Measurements from ENCODE around the gene PLAGL2.

DNA sequence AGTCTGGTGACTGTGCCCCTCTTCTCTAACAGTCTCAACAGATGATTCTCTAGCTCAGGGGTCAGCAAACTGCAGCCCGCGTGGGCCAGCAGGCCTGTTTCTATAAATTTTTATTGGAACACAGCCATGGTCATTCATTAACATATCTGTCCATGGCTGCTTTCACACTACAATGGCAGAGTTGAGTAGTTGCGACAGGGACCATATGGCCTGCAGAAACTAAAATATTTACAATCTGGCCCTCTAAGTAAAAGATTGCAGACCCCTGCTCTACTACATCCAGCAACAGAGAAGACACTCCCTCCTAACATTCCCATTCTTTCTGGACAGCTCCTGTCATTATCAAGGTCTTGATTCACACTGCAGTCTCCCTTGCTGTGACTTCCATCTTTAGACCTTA, 45.2 kb downstream of the PLAGL2 start:
- TF ChIP-seq, protein P1, sequence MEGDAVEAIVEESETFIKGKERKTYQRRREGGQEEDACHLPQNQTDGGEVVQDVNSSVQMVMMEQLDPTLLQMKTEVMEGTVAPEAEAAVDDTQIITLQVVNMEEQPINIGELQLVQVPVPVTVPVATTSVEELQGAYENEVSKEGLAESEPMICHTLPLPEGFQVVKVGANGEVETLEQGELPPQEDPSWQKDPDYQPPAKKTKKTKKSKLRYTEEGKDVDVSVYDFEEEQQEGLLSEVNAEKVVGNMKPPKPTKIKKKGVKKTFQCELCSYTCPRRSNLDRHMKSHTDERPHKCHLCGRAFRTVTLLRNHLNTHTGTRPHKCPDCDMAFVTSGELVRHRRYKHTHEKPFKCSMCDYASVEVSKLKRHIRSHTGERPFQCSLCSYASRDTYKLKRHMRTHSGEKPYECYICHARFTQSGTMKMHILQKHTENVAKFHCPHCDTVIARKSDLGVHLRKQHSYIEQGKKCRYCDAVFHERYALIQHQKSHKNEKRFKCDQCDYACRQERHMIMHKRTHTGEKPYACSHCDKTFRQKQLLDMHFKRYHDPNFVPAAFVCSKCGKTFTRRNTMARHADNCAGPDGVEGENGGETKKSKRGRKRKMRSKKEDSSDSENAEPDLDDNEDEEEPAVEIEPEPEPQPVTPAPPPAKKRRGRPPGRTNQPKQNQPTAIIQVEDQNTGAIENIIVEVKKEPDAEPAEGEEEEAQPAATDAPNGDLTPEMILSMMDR (IDR thresholded peaks at IDR 0.05; ENCODE audit: low read depth, low read length, missing input control), result no peak
- no peak for TF ChIP-seq YY1 (IDR thresholded peaks at IDR 0.05)
